Motor neuron (in vitro differentiated cells): ENCODE measurements around the gene COQ8B. TPM values are rescaled to one million over a fixed set of nuclear protein-coding genes. Genes with fewer than 3 reads are reported as not detected.
"Not testable (repeated sequence)": the region's sequence is repeated elsewhere in the genome, so short reads cannot be mapped to it uniquely, and the experiment has no call there.

Source experiments
- ATAC-seq, 8 experiments: fragments of 200-7000 bp; cut with Tn5 transposase; replicated peaks in 6 of 8; 2 replicates each; pipeline ENCODE4 v1.8.0; 2021; ENCODE audit warnings: mild to moderate bottlenecking in 8 of 8, moderate library complexity in 8 of 8
- H3K27ac ChIP-seq, 2 donors: fragments of 250-450 bp; sonication (Bioruptor Pico); 2 replicates each; pipeline ENCODE4 v1.9.0; 2021; ENCODE audit warnings: antibody characterized with exemption in 2 of 2, mild to moderate bottlenecking in 2 of 2, moderate library complexity in 1 of 2
- H3K4me1 ChIP-seq, 2 donors: fragments of 250-450 bp; sonication (Bioruptor Pico); replicated peaks in 1 of 2; 2 replicates each; pipeline ENCODE4 v1.6.1; 2021; ENCODE audit warnings: antibody characterized with exemption in 2 of 2, mild to moderate bottlenecking in 2 of 2, moderate library complexity in 1 of 2
- H3K4me3 ChIP-seq, 5 donors: fragments of 250-450 bp; sonication (Bioruptor Pico); 2 replicates each; pipeline ENCODE4 v1.9.0; 2021; ENCODE audit warnings: antibody characterized with exemption in 5 of 5, mild to moderate bottlenecking in 5 of 5, moderate library complexity in 4 of 5
- WGBS, 10 experiments: fragments of 450-650 bp; shearing (Covaris generic); methylation state at CpG; one replicate each; pipeline ENCODE4 v1.0.0; 2022; 5-methylcytosine and 5-hydroxymethylcytosine counted together
- in situ Hi-C, 9 experiments: fragments of 400-800 bp; cut with MboI; loops; one replicate each; pipeline ENCODE4 v1.15.0; 2021; ENCODE audit warnings: low sequenced_read_pairs in 9 of 9, low pct_unique_long_range_greater_than_20kb in 2 of 9; ENCODE audit not compliant: unreplicated experiment in 9 of 9
- total RNA-seq, 8 experiments: library from RNA; unstranded; fragments of 300-600 nt; gene quantifications; 2 replicates each; pipeline versions ENCODE4 v1.2.3 to v1.2.4, GENCODE V29; 2022

The COQ8B gene
- total RNA-seq, 8 experiments from 2014 or later, result 27.6 to 53.1 (median 32.8) TPM

- H3K4me3 ChIP-seq, result peak overlapping the region; percentile 41 to 73 (median 55)
- peaks cover 4 to 7% of the 10 kb centered on the region in 2 donors for H3K4me1 ChIP-seq
- WGBS, 10 experiments, result 0% methylated on average over 2 to 14 of the region's 60 CpGs; no CpG with 5 or more reads in 5 of the 10 experiments
- peak; percentile 70 to 96 (median 92) for ATAC-seq
- in situ Hi-C loops, result loop anchor here in 6 of 9 experiments (25.0 kb wide), 2 partner anchors 149 to 599 kb away; partner anchors contain the start of gene HNRNPUL1 (in 5 of the 6)
- H3K27ac ChIP-seq, result peak overlapping the region; percentile 16 to 70
Observed at GRCh38 chr19:40662925-40663694, 53.6 kb downstream of the COQ8B start.

GRCh38 chr19:40661616-40662015 lies 55.1 kb downstream of the COQ8B start:
- H3K27ac ChIP-seq, result no peak overlapping the region
- H3K4me1 ChIP-seq, result peaks cover 4 to 7% of the 10 kb centered on the region in 2 donors
- ATAC-seq, result no peak
- no peak overlapping the region for H3K4me3 ChIP-seq
- WGBS, 10 experiments, result 20 to 100% (median 67%) methylated on average over 1 of the region's 1 CpG; no CpG with 5 or more reads in 3 of the 10 experiments
- in situ Hi-C loops, result loop anchor here in 6 of 9 experiments (25.0 kb wide), 2 partner anchors 151 to 601 kb away; partner anchors contain the start of gene HNRNPUL1 (in 5 of the 6)

GRCh38 chr19:40659566-40659965 lies 57.1 kb downstream of the COQ8B start:
- H3K27ac ChIP-seq, result no peak overlapping the region
- WGBS, 10 experiments, result 14 to 84% (median 70%) methylated on average over 3 to 11 of the region's 11 CpGs; no CpG with 5 or more reads in 3 of the 10 experiments
- in situ Hi-C loops, result loop anchor here in 6 of 9 experiments (25.0 kb wide), 2 partner anchors 153 to 603 kb away; partner anchors contain the start of gene HNRNPUL1 (in 5 of the 6)
- ATAC-seq, result no peak
- H3K4me3 ChIP-seq, result no peak overlapping the region
- H3K4me1 ChIP-seq, result peaks cover 4 to 7% of the 10 kb centered on the region in 2 donors

- ATAC-seq, result no peak
- in situ Hi-C loops, result loop anchor here in 6 of 9 experiments (25.0 kb wide), 2 partner anchors 153 to 603 kb away; partner anchors contain the start of gene HNRNPUL1 (in 5 of the 6)
- WGBS, 10 experiments, result 0 to 100% (median 84%) methylated on average over 1 to 5 of the region's 5 CpGs
- Histone ChIP-seq H3K4me3 (no peak overlapping the region), H3K27ac (no peak overlapping the region), H3K4me1 (peaks cover 4 to 7% of the 10 kb centered on the region in 2 donors)
Observed at GRCh38 chr19:40659116-40659515, 57.6 kb downstream of the COQ8B start.

GRCh38 chr19:40658031-40658430 lies 58.7 kb downstream of the COQ8B start:
- H3K4me1 ChIP-seq, result no peaks in the 10 kb centered on the region
- H3K4me3 ChIP-seq, result no peak overlapping the region
- no peak for ATAC-seq
- H3K27ac ChIP-seq, result no peak overlapping the region
- in situ Hi-C loops, result loop anchor here in 6 of 9 experiments (25.0 kb wide), 2 partner anchors 154 to 604 kb away; partner anchors contain the start of gene HNRNPUL1 (in 5 of the 6)
- 61 to 100% (median 94%) methylated on average over 1 to 5 of the region's 8 CpGs; no CpG with 5 or more reads in 1 of the 10 experiments for WGBS, 10 experiments

- peak in 2 of 8 experiments; percentile 27 to 54 for ATAC-seq
- in situ Hi-C loops, result loop anchor here in 6 of 9 experiments (25.0 kb wide), 2 partner anchors 157 to 607 kb away; partner anchors contain the start of gene HNRNPUL1 (in 5 of the 6)
- WGBS, 10 experiments, result 11 to 83% (median 76%) methylated on average over 1 to 6 of the region's 7 CpGs; no CpG with 5 or more reads in 3 of the 10 experiments
Observed at GRCh38 chr19:40655684-40656083, 61.0 kb downstream of the COQ8B start.

GRCh38 chr19:40652303-40652702 lies 64.4 kb downstream of the COQ8B start:
- not testable (repeated sequence) for H3K4me3 ChIP-seq, ATAC-seq, H3K27ac ChIP-seq, H3K4me1 ChIP-seq
- 60 to 93% (median 79%) methylated on average over 1 to 10 of the region's 11 CpGs; no CpG with 5 or more reads in 3 of the 10 experiments for WGBS, 10 experiments
- in situ Hi-C loops, result loop anchor here in 6 of 9 experiments (25.0 kb wide), 2 partner anchors 160 to 610 kb away; partner anchors contain the start of gene HNRNPUL1 (in 5 of the 6)

More at GRCh38 chr19:40655684-40656083, 61.0 kb downstream of the COQ8B start:
- H3K4me3 ChIP-seq, H3K4me1 ChIP-seq, H3K27ac ChIP-seq: not testable (repeated sequence)

- Histone ChIP-seq H3K27ac (no peak overlapping the region), H3K4me1 (peaks cover 9% of the 10 kb centered on the region in 2 donors), H3K4me3 (no peak overlapping the region)
- in situ Hi-C loops, result loop anchor here in 6 of 9 experiments (25.0 kb wide), 2 partner anchors 161 to 611 kb away; partner anchors contain the start of gene HNRNPUL1 (in 5 of the 6)
- 20 to 97% (median 80%) methylated on average over 1 to 7 of the region's 8 CpGs; no CpG with 5 or more reads in 1 of the 10 experiments for WGBS, 10 experiments
- peak in 1 of 8 experiments; percentile 4 for ATAC-seq
Observed at GRCh38 chr19:40650749-40651305, 65.9 kb downstream of the COQ8B start.

- ATAC-seq, result peak in 1 of 8 experiments; percentile 18
- in situ Hi-C loops, result loop anchor here in 6 of 9 experiments (25.0 kb wide), 4 partner anchors 162 to 612 kb away; partner anchors contain the start of gene HNRNPUL1 (in 5 of the 6)
- H3K27ac ChIP-seq, H3K4me3 ChIP-seq: not testable (repeated sequence)
- H3K4me1 ChIP-seq, result peaks cover 15 to 16% of the 10 kb centered on the region in 2 donors
- WGBS, 10 experiments, result 65 to 91% (median 85%) methylated on average over 2 to 8 of the region's 9 CpGs; no CpG with 5 or more reads in 2 of the 10 experiments
Observed at GRCh38 chr19:40649903-40650675, 66.6 kb downstream of the COQ8B start.

- WGBS, 10 experiments, result 12 to 100% (median 83%) methylated on average over 1 to 5 of the region's 5 CpGs; no CpG with 5 or more reads in 1 of the 10 experiments
- no peak overlapping the region for H3K4me3 ChIP-seq
- no peak for ATAC-seq
- peak overlapping the region; percentile 55 to 66 for H3K27ac ChIP-seq
- peaks cover 17% of the 10 kb centered on the region in 2 donors for H3K4me1 ChIP-seq
- in situ Hi-C loops, result loop anchor here in 1 of 9 experiments (25.0 kb wide), 2 partner anchors 334 to 509 kb away; no protein-coding TSS in a partner anchor
Observed at GRCh38 chr19:40646743-40647254, 69.9 kb downstream of the COQ8B start.

GRCh38 chr19:40642757-40643305 lies 73.9 kb downstream of the COQ8B start:
- 30 to 86% (median 53%) methylated on average over 1 to 7 of the region's 8 CpGs; no CpG with 5 or more reads in 1 of the 10 experiments for WGBS, 10 experiments
- H3K4me3 ChIP-seq, result no peak overlapping the region
- no peak overlapping the region for H3K27ac ChIP-seq
- ATAC-seq, result no peak
- H3K4me1 ChIP-seq, result peaks cover 17 to 24% of the 10 kb centered on the region in 2 donors
- in situ Hi-C loops, result loop anchor here in 1 of 9 experiments (25.0 kb wide), 2 partner anchors 331 to 506 kb away; no protein-coding TSS in a partner anchor
